GM18868 (cell line): ENCODE results near the gene SPSB3.

Experiments used
- ATAC-seq: cut with Tn5 transposase; IDR thresholded peaks from one replicate; pipeline ENCODE4 v1.9.1; 2021; ENCODE audit warnings: mild to moderate bottlenecking, moderate library complexity; ENCODE audit not compliant: unreplicated experiment

SPSB3 gene

DNA sequence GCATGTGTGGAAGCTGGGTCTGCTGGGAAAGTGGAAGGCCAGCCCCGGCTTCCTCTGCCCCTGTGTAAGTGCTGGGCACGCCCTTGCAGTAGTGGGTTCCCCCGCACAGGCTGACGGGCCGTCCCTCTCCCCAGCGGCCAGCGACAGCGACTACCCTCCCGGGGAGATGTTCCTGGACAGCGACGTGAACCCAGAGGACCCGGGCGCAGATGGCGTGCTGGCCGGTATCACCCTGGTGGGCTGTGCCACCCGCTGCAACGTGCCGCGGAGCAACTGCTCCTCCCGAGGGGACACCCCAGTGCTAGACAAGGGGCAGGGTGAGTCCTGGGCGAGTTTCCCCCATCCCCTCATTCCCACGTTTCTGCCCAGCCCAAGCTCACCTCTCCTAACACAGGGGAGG, 16.5 kb downstream of the SPSB3 start:
- no peak for ATAC-seq

DNA sequence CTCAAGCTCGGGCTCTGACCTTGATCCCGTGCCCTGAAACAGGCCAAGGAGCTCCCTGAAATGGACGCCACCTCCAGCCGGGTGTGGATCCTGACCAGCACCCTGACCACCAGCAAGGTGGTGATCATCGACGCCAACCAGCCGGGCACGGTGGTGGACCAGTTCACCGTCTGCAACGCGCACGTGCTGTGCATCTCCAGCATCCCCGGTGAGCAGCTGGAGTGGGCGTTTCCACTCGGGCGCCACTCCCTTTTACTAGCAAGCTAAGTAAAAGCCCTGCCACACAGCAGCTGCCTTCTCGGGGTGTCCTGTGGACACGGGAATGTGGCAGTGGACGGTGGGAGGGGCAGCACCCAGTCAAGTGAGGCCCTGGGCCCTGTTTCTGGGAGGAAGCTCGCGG, 17.4 kb downstream of the SPSB3 start:
- ATAC-seq, result no peak

DNA sequence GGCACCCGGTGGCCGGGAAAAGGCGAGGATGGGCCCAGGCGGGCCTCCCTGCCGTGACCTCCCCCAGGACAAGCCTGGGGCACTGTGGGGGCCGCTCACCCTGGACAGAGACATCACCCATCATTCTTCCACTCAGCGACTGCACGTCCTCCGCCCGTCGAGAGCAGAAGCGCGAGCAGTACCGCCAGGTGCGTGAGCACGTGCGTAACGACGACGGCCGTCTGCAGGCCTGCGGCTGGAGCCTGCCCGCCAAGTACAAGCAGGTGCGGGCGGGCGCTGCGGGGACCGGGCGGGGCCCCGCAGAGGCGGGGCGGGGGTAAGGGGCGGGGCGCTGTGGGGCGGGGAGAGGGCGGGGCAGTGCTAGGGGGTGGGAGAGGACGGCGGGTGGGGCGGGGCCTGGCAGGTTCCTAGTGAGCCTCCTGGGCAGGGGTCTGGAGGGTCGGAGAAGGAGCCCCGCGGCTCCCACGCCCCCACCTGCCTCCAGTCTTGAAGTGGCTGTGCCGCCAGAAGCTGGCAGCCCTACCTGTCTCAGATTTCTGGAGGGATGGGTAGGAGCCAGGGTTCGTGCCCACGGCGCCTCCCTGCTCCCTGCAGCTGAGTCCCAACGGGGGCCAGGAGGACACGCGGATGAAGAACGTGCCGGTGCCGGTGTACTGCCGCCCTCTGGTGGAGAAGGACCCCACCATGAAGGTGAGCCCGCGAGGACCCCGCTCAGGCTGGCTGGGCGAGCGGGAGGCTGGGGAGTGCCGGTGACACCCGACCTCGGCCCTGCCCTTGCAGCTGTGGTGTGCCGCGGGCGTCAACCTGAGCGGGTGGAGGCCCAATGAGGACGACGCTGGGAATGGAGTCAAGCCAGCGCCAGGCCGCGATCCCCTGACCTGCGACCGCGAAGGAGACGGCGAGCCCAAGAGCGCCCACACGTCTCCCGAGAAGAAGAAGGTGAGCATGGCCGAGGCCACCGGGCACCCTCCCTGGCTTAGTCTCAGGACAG, 18.6 kb downstream of the SPSB3 start:
- no peak for ATAC-seq

DNA sequence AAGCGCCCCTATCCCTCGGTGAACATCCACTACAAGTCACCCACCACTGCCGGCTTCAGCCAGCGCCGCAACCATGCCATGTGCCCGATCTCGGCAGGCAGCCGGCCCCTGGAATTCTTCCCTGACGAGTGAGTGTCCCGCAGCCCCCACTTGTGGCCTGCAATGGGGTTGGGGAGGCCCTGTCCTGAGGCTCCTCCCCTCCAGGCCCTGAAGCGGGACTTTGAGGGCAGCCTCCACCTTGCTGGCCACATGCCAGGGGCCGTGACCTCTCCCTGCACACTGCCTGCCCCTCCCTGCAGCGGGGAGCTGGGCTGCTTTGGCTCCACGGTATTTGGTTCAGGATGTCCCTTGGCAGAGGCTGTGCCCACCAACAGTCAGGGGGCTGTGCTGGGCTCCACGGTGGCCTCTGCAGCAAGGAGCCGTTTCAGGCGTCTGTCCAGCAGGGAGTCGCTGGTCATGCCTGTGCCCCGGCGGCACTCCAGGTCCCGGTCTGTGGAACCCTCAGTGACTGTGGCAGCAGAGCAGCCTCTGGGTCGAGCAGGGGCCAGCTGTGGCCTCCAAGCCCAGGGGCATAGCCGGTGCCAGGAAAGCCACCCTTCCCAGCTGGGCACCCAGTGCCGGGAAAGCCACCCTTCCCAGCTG, 19.4 kb downstream of the SPSB3 start:
- ATAC-seq, result no peak

DNA sequence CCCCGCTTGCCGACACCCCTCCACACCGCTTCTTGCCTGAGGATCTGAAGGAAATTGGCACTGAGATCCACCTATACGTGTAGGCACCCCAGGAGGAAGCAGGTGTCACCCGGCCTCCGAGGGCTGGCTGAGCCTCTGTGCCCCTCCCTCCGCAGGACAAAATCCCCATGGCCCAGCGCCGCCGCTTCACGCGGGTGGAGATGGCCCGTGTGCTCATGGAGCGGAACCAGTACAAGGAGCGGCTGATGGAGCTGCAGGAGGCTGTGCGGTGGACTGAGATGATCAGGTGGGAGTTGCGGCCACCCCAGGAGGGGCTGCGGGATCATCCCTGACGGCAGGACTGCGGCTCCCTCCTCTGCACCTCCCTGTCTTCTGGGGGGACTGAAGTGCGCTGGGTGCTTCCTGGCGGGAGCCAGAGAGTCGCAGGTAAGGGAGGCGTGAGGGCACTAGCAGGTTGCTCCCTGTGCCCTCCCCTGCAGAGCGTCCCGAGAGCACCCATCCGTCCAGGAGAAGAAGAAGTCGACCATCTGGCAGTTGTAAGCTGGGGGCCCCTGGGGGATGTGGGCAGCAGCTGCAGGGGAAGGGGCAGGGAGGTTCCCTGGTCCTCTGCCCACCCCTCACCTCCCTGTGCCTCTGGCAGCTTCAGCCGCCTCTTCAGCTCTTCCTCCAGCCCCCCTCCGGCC, 20.0 kb downstream of the SPSB3 start:
- no peak for ATAC-seq

DNA sequence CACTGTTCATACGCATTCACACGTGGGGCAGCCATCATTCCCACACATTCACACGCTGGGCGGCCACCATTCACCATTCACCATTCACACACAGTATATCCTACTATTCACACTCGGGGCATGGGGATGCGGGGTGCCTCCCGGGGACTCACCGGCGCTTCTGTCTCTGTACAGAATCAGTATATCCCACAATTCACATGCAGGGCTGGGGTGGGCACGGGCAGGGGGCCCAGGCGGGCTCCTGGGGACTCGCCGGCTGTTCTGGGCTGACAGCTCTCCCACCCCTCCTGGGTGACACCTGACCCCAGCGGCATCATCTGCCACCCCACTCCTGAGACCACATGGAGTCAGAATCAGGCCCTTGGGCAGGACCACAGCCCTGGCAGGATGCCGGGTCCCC, 20.6 kb downstream of the SPSB3 start:
- no peak for ATAC-seq

DNA sequence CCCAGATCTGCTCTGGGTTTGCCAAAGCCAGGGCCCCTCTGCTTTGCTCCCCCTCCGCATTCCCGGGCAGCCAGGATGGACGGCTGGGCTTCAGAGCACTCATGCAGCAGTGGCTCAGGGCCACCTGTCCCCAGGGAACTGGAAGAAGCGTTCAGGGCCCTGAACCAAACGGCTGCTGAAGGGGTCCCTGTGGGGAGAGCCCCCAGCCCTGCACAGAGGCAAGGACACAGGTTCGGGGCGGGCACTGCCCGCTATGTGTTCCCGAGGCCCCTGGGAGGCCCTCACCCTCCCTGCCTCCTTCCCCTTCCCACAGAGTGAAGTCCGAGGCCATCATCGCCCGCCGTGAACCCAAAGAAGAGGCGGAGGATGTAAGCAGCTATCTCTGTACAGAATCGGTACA, 21.5 kb downstream of the SPSB3 start:
- no peak for ATAC-seq

DNA sequence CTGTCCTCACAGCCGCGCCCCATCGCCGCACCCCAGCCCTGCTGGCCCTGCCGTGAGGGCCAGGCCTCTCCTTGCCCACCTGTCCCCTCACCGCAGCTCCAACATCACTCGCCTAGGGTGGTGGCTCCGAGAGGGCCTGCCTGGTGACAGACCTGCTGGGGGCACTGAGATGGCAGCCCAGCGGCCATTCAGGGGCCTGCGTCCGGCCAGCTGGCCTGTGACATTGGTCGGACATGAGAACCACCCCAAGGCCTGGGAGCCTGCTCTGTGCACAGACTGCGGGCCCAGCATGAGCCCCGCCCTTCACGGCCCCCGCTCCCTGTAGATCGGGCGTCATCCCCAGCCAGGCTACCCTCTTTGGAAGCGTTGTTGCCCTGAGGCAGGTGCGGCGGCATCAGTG, 22.9 kb downstream of the SPSB3 start:
- no peak for ATAC-seq

DNA sequence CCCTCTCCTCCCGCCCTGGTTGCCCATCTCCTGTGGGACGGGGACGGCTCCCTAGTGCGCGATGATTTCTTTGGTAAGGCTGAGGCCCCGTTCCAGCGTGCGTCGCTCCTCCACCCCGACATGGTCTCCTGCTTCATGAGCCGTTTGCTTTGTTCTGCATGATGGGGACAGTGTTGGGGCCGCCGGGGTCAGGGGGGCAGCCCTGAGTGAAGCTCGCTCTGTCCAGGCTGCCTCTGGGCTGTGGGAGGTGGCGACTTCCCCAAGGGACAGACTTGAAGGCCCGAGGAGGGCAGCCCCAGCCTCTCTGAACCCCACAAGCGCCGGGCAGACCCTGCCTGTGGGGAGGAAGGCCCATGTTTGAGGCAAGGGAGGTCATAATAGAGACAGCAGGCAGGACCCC, 23.4 kb downstream of the SPSB3 start:
- ATAC-seq, result no peak

DNA sequence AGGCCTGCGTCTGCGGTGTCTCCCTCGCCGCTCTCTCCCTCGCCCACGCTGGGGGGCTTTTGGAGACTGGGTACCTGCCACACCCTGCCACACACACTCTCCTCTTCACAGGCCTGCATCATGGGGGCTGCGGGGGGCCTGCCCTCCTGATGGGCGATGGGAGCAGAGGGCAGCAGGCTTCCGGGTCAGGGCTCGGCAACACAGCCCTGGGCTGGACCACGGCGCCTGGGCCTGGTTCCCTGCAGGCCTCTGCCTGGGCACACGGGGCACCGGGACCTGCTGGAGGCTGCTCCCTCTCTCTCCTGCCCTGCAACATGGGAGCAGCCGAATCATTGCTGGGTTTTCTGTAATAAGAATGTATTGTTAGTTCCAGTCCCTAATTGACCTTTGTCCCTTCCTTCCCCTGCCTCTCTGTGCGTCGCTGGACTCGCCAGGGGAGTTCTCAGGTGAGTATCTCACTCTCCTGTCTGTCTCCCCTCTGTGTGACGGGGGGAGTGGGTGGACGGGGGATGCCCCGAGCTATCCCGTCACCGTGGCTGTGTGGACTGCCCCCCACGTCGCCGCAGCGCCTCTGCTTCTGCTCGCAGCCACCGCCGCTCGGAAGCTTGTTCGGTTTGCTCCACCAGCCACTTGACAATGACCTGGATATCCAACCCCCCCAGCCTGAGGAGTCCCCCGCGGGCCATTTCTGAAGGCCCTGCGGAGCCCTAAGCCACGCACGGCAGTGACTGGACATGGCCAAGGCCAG, 24.5 kb downstream of the SPSB3 start:
- ATAC-seq, result no peak

DNA sequence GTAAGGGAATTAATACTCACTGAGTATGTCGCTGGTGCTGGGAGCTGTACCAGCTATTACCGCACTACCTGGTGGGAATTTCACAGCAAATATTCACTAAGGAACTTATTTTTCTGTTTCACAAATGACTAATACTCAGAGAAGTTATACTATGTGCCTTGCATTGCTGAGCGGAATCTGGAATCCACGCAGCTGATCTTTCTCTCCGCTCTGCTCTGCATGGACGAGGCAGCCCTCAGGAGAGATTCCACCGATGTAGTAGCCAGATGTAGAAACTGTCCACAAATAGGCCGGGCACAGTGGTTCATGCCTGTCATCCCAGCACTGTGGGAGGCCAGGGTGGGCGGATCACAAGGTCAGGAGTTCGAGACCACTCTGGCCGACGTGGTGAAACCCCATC, 28.2 kb downstream of the SPSB3 start:
- no peak for ATAC-seq

DNA sequence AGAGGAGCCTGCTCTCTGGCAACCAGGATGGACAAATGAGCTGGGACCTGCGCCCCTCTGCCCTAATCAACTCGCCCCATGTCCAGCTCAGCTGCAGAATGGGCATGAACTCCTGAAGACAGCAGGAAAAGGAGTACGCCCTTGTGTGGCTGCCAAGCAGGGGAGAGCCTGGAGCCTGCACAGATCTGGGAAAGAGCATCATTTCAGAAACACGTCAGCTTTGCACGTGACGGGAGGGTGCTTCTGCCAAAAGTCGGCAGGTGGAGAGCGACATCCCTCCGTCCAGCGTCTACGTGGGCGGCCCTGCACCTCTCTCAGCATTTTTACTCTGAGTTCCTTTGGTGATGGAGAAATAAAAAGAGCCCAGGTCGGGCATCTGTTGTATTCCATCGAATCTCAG, 29.5 kb downstream of the SPSB3 start:
- ATAC-seq, result no peak

DNA sequence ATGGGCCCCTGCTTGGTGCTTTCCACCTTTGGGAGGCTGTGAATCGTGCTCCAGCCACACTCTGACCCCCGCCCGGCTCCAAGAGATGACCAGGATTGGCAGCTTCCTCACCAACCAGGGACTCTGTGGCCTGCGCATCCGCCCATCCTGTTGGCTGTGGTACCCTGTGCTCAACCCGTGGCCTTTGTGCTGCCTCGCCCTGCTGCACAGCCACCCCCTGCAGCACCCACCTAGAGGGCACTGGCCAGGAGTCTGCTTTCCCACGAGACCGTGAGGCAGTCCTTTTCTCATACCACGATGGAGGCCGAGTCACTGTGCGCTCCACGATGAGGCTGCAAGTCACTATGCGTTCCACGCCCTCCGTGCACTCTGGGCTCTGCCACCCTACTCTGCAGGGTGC, 30.4 kb downstream of the SPSB3 start:
- ATAC-seq, result no peak

DNA sequence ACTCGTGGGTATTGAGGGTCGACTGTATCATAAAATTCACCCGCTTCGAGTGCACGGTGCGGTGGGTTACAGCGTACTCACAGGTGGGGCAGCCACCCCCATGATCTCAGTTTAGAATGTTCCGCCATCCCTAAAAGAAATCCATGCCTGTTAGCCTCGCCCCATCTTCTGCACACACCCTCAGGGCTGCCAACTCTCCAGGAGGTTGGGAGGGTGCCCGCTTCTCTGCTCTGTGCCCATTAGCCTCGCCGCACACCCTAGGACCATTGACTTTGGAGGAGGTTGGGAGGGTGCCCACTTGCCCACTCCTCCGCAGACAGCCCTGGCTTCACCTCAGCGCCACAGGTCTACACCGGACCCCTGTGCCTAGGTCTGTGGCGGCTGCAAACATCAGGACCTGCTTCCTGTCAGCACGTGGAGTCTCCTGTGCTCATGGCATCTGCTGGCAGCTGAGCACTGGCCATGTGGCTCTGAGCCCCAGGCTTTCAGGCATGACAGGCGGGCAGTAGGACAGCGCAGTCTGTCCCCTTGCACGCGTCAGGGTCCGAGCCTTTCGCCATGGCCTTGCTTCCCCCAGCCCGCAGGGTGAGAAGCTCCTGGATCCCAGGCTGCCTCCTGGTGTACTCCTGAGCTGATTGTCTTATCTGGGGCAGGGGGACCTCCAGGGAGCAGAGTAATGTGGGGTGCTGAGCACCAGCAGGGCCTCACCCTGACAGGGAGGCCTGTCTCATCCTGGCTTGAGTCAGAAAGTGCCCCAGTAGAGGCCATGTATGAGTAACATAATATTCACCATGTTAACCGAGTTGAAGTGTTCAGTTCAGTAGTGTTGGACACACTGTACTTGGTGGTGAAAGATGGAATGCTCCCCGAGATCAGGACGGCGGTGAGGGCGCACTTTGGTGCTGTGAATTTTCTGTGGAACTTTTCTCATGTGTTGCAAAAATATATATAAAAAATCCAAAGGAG, 32.9 kb downstream of the SPSB3 start:
- ATAC-seq, result no peak

DNA sequence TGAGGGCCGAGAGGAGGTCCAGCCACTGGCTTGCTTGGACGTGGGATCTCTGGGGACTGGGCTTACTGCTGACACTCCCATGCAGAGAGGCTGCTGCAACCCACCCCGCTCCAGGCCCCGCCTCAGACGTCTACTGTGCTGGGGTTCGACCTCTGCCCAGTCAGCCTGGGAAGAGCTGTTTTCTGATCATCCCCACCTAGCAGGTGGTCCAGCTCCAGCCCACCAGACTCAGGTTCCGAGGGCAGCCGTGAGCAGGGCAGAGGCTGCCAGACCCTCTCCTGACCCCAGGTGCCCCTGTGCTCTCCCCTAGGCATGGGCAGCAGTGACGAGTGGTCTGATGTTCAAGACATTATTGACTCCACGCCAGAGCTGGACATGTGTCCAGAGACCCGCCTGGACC, 34.4 kb downstream of the SPSB3 start:
- no peak for ATAC-seq

DNA sequence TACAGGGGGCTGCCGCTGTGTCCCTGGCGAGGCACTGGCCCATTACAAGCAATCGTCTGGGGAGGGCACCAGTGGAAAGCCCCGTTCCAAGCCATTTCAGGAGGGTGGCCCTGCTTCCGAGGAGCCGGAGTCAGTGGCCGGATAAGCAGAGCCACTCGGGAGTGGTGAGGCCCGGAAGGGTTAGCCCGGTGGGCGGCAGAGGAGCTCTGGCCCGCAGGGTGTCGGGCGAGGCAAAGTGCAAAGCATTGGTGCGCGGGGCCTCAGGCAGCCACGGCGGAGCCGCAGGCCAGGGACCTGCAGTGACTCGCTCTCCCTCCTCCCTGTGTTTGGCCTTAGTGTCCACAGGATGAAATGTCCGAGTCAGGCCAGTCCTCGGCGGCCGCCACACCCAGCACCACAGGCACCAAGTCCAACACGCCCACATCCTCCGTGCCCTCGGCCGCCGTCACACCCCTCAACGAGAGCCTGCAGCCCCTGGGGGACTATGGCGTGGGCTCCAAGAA, 35.6 kb downstream of the SPSB3 start:
- ATAC-seq, result no peak

DNA sequence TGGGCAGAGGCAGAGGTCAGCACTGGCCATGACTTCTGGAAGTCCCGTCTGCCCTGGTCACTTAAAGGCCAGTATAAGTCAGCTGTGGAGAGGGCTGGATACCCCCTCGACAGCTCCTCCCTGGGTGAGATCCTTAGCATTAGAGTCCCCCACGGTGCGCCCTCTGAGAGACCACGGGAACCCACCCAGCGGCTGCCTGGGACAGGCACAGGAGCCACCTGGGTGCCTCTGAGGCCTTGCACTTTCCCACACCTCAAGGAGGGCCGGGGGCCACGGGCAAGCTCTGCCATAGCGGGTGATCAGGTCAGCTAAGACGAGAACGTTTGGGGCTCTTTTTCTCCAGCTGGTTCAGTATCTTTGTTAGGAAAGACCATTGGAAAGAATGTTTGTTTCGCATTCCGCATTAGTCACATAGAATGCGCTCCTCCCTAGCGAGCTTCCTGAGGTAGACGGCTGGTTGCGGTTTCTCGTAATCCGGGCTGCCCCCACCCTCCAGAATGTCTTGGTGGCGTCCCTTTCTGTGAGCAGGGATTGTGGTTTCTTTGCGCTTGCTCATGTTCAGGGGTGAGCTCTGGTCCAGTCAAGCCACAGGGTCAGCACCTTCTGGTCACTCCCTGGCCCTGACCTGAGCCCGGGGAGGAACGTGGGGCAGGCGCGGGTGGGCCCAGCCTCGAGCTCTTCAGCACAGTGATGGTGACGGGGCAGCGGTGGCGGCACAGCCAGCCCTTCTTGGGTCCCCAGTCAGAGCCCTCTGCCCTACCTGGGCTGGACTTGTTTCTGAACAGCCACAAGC, 36.3 kb downstream of the SPSB3 start:
- ATAC-seq, result no peak

DNA sequence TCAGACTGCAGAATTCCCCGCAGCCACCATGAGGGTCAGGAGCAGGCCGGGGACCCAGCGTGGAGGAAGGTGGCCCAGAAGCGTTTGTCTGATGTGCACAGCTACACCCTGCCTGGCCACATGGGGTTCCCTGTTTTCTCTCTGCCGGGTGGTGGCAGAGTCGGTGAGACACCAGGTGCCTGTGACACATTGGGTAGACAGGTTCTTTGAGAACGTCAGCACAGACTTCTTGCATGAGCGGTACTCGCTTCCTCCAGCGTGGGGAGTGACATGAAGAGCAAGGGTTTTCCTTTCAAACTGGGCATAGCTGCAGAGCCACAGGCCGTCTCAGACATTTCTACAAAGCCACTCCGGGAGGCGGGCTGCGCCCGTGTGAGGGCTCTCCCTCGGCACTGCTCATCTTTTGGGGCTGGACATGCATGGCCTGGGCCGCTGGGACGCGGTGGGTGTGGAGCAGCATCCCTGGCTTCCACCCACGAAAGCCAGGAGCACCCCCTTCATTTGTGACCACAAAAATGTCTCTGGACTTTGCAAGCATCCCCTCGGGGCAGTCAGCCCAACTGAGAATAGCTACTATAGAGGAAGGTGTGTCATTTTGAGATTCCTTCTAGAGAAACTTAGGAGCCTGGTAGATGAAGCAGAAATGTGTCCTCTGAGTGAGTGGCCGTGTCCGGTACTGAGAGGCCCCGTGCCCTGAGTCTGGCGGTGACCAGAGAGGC, 37.0 kb downstream of the SPSB3 start:
- ATAC-seq, result no peak
